PFSK-1 (cell line): ENCODE results near the gene STK39.

Experiments used
- FOXP2 ChIP-seq: optimal IDR thresholded peaks from 2 replicates; pipeline ENCODE3; 2011; ENCODE audit warnings: borderline replicate concordance, control low read depth, inconsistent platforms; ENCODE audit not compliant: insufficient read depth; ENCODE audit errors: extremely low read length, extremely low read depth
- POLR2AphosphoS5 ChIP-seq: IDR thresholded peaks from 2 replicates; pipeline ENCODE4 v1.6.1; 2012; ENCODE audit warnings: low read depth, mild to moderate bottlenecking, control low read depth, low read length, moderate library complexity
- SIN3A ChIP-seq: IDR thresholded peaks from 2 replicates; pipeline ENCODE4 v1.6.1; 2012; ENCODE audit warnings: mild to moderate bottlenecking, low read length, moderate library complexity, borderline replicate concordance; ENCODE audit not compliant: insufficient read depth
- TAF1 ChIP-seq: IDR thresholded peaks from 2 replicates; pipeline ENCODE4 v1.6.1; 2012; ENCODE audit warnings: low read length, control low read depth, borderline replicate concordance; ENCODE audit not compliant: insufficient read depth
- TF ChIP-seq, protein P1 (sequence below), 2 experiments: IDR thresholded peaks; 2 replicates each; pipeline versions ENCODE4 v1.6.1 to v1.8.0; 2011 to 2012; ENCODE audit warnings: low read depth in 2 of 2, low read length in 2 of 2, control low read depth in 1 of 2, inconsistent platforms in 1 of 2, mild to moderate bottlenecking in 1 of 2, moderate library complexity in 1 of 2; ENCODE audit not compliant: insufficient read depth in 1 of 2

The STK39 gene

DNA sequence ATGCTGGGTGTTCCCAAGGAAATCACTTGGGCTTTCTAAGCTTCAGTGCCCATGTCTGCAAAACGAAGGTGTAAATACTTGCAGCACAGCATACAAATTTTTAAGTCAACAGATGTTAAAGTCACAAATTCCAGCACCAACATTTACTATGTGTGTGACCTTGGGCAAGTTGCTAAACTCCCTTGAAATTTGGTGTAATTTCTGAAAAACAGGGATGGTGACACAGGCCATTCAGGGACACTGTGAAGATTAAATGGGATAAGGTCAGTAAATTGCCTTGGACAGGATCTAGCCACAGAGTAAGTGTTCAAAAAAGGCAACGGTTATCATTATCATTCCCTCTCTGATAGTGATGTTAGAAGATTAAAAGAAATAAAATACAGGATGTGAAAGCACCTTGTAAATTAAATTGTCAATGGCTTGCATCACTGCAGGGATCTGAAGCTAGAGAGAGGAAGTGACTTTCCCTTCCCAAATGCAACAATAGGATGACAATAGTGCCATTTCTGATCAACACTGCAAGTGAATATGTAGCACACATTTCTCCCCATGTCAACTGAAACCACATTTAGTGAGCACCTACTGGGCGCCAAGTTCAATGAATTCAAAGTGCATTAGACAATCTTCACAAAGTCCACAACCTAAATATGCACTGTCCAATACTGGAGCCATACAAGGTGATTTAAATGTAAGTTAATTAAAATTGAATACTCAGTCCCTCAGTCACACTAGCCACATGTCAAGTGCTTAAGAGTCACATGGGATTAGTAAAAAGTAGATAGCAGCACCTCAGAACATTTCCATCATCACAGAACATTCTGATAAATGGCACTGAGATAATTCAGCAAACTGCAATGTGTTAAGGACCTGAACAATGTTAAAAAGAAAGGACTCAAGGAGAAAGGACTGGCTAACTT lies 81.2 kb downstream of the STK39 start:
- TF ChIP-seq FOXP2 (no peak), POLR2AphosphoS5 (no peak), TAF1 (no peak), SIN3A (no peak)
- TF ChIP-seq, protein P1, sequence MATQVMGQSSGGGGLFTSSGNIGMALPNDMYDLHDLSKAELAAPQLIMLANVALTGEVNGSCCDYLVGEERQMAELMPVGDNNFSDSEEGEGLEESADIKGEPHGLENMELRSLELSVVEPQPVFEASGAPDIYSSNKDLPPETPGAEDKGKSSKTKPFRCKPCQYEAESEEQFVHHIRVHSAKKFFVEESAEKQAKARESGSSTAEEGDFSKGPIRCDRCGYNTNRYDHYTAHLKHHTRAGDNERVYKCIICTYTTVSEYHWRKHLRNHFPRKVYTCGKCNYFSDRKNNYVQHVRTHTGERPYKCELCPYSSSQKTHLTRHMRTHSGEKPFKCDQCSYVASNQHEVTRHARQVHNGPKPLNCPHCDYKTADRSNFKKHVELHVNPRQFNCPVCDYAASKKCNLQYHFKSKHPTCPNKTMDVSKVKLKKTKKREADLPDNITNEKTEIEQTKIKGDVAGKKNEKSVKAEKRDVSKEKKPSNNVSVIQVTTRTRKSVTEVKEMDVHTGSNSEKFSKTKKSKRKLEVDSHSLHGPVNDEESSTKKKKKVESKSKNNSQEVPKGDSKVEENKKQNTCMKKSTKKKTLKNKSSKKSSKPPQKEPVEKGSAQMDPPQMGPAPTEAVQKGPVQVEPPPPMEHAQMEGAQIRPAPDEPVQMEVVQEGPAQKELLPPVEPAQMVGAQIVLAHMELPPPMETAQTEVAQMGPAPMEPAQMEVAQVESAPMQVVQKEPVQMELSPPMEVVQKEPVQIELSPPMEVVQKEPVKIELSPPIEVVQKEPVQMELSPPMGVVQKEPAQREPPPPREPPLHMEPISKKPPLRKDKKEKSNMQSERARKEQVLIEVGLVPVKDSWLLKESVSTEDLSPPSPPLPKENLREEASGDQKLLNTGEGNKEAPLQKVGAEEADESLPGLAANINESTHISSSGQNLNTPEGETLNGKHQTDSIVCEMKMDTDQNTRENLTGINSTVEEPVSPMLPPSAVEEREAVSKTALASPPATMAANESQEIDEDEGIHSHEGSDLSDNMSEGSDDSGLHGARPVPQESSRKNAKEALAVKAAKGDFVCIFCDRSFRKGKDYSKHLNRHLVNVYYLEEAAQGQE (IDR thresholded peaks at IDR 0.05; ENCODE audit: insufficient read depth in 1 of 2, low read depth in 2 of 2, low read length in 2 of 2): no peak

DNA sequence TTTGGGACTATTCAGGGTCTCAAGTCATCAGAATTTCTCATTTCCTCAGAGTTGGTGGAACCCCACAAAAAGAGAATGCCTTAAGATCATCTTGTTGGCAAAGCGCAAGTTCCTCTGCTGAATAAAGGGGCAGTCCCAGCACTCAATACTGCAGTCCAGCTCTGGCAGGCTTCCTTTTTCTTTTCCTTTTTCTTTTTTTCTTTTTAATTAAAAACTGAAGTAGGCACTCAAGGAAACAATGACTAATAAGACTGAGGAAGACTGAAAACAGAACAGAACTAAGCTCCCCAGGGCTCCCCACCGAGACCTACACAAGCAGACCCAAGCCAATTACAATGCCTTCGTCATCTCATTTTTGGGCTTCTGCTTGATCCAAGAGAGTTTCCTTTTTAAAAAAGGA lies 82.0 kb downstream of the STK39 start:
- TF ChIP-seq FOXP2 (no peak), POLR2AphosphoS5 (no peak), TAF1 (no peak), SIN3A (no peak)
- TF ChIP-seq, protein P1 (IDR thresholded peaks at IDR 0.05; ENCODE audit: insufficient read depth in 1 of 2, low read depth in 2 of 2, low read length in 2 of 2): no peak

DNA sequence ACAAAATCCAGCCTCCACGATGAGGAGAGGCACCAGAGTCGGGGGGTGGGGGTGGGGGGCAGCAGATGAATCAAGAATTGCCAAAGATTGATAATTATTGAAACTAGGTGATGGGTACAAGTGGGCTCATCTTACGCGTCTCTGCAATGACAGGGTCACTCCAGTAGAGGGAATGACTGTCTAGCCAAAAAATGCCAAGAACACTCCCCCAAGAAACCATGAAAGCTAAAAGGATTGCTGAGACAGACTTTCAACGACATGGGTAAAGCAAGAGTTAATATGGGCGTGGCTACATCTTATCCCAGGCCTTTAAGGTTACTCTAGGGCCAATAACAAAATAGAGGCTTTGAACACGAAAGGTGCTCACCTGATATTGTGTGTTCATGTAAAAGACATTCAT lies 86.5 kb downstream of the STK39 start:
- TF ChIP-seq, protein P1 (IDR thresholded peaks at IDR 0.05; ENCODE audit: insufficient read depth in 1 of 2, low read depth in 2 of 2, low read length in 2 of 2): no peak
- TF ChIP-seq FOXP2 (no peak), TAF1 (no peak), SIN3A (no peak), POLR2AphosphoS5 (no peak)

DNA sequence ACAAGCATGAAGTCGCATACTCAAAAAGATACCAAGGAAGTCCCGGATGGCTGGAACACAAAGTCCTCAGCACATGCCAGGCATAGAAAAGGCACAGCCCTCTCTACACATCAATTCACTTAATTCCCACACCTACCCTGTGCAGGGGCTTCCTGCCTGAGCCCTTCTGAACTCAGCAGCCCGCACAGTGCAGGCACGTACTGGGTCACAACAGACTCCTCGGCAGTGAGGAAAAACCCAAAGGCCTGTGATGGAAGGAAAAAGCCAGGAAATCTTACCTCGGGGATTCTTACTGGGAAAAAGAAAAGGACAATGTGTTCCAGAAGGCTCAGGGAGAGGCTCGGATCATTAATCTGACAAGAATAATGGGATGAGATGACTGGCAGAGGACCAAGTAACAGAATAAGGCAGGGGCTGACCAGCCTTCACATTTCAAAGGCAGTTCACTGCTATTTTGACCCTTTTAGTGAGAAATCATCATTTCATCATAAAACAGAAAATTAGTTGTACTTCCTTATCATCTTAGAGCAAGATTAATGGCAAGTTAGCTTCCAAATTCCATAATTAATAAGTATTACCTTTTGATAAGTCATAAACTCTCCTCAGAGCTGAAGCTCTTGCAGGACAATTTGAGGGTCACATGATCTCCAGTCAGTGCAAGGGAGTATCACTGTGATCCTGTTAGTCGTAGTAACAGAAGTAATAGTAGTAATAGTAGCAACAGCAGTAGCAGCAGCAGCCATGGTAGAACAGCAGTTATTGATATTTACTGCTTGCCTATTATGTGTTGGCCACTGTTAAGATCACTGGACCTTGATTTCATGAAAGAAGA lies 87.4 kb downstream of the STK39 start:
- TF ChIP-seq SIN3A (no peak), TAF1 (no peak), FOXP2 (no peak), POLR2AphosphoS5 (no peak)
- TF ChIP-seq, protein P1 (IDR thresholded peaks at IDR 0.05; ENCODE audit: insufficient read depth in 1 of 2, low read depth in 2 of 2, low read length in 2 of 2): no peak
